ENCODE measurements around the gene TM9SF2.

The TM9SF2 gene

DNA sequence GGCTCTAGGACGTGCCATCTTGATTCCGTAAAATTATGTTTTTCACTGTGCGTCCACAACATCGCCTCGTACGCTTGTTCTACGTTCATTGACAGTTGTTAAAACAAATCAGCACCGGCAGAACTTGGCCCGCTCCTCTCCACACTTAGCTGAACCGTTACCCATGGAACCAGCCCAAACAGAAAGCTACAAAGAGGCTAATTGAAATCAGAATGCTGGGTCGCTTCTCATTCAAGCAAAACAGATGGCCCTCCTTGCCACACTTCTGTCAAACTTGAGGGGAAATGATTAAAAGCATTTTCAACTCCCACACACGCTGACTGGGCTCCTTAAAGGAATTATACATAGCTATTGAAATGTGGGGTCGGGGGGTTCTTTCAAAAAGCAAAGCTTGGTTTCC, 71.6 kb downstream of the TM9SF2 start:
- TF ChIP-seq SPI1 (IDR thresholded peaks at IDR 0.05; ENCODE audit: borderline replicate concordance, low read depth) (no peak), POLR2AphosphoS5 (IDR thresholded peaks at IDR 0.05; ENCODE audit: low read depth) (no peak), GABPA (IDR thresholded peaks at IDR 0.05; ENCODE audit: low read depth) (no peak)
- TF ChIP-seq, protein P1, sequence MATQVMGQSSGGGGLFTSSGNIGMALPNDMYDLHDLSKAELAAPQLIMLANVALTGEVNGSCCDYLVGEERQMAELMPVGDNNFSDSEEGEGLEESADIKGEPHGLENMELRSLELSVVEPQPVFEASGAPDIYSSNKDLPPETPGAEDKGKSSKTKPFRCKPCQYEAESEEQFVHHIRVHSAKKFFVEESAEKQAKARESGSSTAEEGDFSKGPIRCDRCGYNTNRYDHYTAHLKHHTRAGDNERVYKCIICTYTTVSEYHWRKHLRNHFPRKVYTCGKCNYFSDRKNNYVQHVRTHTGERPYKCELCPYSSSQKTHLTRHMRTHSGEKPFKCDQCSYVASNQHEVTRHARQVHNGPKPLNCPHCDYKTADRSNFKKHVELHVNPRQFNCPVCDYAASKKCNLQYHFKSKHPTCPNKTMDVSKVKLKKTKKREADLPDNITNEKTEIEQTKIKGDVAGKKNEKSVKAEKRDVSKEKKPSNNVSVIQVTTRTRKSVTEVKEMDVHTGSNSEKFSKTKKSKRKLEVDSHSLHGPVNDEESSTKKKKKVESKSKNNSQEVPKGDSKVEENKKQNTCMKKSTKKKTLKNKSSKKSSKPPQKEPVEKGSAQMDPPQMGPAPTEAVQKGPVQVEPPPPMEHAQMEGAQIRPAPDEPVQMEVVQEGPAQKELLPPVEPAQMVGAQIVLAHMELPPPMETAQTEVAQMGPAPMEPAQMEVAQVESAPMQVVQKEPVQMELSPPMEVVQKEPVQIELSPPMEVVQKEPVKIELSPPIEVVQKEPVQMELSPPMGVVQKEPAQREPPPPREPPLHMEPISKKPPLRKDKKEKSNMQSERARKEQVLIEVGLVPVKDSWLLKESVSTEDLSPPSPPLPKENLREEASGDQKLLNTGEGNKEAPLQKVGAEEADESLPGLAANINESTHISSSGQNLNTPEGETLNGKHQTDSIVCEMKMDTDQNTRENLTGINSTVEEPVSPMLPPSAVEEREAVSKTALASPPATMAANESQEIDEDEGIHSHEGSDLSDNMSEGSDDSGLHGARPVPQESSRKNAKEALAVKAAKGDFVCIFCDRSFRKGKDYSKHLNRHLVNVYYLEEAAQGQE (IDR thresholded peaks at IDR 0.05; ENCODE audit: insufficient replicate concordance, low read depth): no peak
- TF ChIP-seq, protein P2, sequence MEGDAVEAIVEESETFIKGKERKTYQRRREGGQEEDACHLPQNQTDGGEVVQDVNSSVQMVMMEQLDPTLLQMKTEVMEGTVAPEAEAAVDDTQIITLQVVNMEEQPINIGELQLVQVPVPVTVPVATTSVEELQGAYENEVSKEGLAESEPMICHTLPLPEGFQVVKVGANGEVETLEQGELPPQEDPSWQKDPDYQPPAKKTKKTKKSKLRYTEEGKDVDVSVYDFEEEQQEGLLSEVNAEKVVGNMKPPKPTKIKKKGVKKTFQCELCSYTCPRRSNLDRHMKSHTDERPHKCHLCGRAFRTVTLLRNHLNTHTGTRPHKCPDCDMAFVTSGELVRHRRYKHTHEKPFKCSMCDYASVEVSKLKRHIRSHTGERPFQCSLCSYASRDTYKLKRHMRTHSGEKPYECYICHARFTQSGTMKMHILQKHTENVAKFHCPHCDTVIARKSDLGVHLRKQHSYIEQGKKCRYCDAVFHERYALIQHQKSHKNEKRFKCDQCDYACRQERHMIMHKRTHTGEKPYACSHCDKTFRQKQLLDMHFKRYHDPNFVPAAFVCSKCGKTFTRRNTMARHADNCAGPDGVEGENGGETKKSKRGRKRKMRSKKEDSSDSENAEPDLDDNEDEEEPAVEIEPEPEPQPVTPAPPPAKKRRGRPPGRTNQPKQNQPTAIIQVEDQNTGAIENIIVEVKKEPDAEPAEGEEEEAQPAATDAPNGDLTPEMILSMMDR (IDR thresholded peaks at IDR 0.05; ENCODE audit: insufficient read depth, low read length): no peak
- DNase-seq (ENCODE audit: low read depth in 1 of 2, low spot score in 1 of 2): no peak
- Histone ChIP-seq H3K27ac (replicated peaks) (no peak overlapping the region), H3K4me3 (replicated peaks; ENCODE audit: insufficient read depth, low read length) (no peak overlapping the region), H3K27me3 (ENCODE audit: insufficient read depth, poor library complexity, severe bottlenecking) (no peaks in the 10 kb centered on the region)

DNA sequence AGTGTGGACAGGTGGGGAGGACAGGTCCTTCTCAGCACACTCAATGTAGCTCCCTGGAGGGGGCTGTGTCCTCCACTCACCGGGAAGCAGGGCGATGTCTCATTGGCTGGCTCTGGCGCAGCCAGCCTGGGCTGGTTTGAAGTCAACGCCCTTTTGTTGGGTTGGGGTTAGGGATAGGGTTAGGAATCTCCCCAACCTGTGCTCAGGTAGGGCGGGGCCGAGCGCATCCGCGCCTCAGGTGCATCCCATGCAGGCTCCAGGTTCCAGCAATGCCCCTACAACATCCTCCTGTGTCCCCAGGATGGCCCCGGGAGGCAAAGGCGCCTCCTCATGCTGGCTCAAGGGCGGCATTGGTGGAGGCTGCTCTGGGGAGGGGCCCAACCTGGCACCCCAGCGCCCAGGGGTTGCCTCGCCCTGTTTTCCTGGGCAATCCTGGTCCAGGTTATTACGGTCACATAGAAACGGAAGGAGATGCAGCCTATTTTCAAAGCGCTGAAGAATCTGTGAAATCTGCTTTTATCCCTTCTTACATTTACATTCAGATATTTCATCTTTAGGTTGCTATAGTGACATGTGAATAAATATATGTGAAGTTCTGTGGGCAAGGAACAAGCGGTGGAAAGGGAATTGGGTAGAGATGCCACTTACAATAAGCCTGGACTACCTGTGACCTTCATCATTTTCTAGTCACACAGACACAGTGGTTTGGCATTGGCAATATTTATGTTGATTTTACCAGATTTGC, 74.3 kb downstream of the TM9SF2 start:
- H3K4me3 ChIP-seq (replicated peaks; ENCODE audit: insufficient read depth, low read length): no peak overlapping the region
- no peak overlapping the region for H3K27ac ChIP-seq (replicated peaks)
- TF ChIP-seq, protein P1 (IDR thresholded peaks at IDR 0.05; ENCODE audit: insufficient replicate concordance, low read depth): no peak
- TF ChIP-seq GABPA (IDR thresholded peaks at IDR 0.05; ENCODE audit: low read depth) (no peak), POLR2AphosphoS5 (IDR thresholded peaks at IDR 0.05; ENCODE audit: low read depth) (no peak), SPI1 (IDR thresholded peaks at IDR 0.05; ENCODE audit: borderline replicate concordance, low read depth) (no peak)
- TF ChIP-seq, protein P2 (IDR thresholded peaks at IDR 0.05; ENCODE audit: insufficient read depth, low read length): no peak
- DNase-seq (ENCODE audit: low read depth in 1 of 2, low spot score in 1 of 2): no peak
- H3K27me3 ChIP-seq (ENCODE audit: insufficient read depth, poor library complexity, severe bottlenecking): no peaks in the 10 kb centered on the region

DNA sequence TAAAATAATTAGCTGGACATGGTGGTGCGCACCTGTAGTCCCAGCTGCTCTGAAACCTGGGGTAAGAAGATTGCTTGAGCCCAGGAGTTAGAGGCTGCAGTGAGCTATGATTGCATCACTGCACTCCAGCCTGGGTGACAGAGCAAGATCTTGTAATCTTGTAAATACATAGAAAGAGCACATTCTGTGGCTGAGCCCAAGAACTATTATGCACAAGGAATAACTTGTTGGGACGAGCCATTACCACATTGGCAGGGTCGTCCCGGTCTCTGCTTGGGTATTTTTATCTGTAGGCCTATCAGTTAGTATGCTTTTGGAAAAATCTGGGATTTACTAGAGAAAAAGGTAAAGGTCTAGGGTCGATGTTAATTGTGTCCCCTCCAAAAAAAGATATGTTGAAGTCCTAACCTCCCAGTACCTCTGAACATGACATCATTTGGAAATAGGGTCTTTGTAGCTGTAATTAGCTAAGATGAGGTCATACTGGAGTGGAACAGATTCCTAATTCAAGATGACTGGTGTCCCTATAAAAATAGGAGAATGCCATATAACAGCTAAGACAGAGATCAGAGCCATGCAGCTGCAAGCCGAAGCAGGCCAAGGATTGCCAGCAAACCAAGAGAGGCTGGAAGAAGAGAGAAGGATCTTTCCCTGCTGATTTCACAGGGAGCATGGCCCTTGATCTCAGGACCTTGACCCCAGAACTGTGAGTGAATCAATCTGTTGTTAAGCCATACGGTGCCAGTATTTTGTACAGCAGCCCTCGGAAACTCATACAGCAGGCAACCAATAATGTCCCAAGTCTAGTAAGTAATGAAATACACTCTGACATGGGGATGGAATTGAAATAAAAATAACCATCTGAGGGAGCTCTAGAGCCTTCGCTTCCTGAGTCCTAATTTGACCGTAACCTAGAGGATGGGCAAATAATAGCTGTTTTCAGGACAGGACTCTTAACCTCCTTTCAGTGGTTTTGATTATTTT, 77.0 kb downstream of the TM9SF2 start:
- H3K4me3 ChIP-seq (replicated peaks; ENCODE audit: insufficient read depth, low read length): no peak overlapping the region
- TF ChIP-seq, protein P1 (IDR thresholded peaks at IDR 0.05; ENCODE audit: insufficient replicate concordance, low read depth): no peak
- TF ChIP-seq SPI1 (IDR thresholded peaks at IDR 0.05; ENCODE audit: borderline replicate concordance, low read depth): no peak
- no peak overlapping the region for H3K27ac ChIP-seq (replicated peaks)
- DNase-seq (ENCODE audit: low read depth in 1 of 2, low spot score in 1 of 2): peak in 1 of 2 experiments; percentile 38
- no peaks in the 10 kb centered on the region for H3K27me3 ChIP-seq (ENCODE audit: insufficient read depth, poor library complexity, severe bottlenecking)

All from HL-60 (cell line).